PC-9 (cell line): ENCODE results near the gene SIM2. TPM values are rescaled to one million over a fixed set of nuclear protein-coding genes. Genes with fewer than 3 reads are reported as not detected.

Experiments
- BruUV-seq: library from RNA; stranded (reverse); fragments of 400-500 nt; replicated peaks from 2 replicates; lab custom pipeline; 2021; lab: Mats Ljungman, UMichigan
- CTCF ChIA-PET: fragments of 300-600 bp; sonication (Branson Sonifier 250); formaldehyde crosslinking; loops from one replicate; lab custom pipeline; 2022; ENCODE audit warnings: antibody characterized with exemption; lab: Charles Lee
- POLR2A ChIA-PET: fragments of 300-600 bp; sonication (Branson Sonifier 250); formaldehyde crosslinking; loops from one replicate; lab custom pipeline; 2022; ENCODE audit warnings: antibody characterized with exemption; ENCODE audit not compliant: unreplicated experiment; lab: Charles Lee
- DNase-seq, 2 experiments: peaks; one replicate each; pipeline versions ENCODE4 v3.0.0 to v3.0.0-alpha.2; 2015 to 2022; ENCODE audit warnings: mixed read lengths in 1 of 2
- H2AFZ ChIP-seq: fragments of 200-600 bp; sonication (generic); 2 replicates; pipeline ENCODE4 v1.8.1; 2017; ENCODE audit warnings: antibody characterized with exemption
- H3F3A ChIP-seq: fragments of 200-600 bp; sonication (generic); 2 replicates; pipeline ENCODE4 v1.8.1; 2017; ENCODE audit warnings: antibody characterized with exemption, mild to moderate bottlenecking, low read depth; ENCODE audit not compliant: insufficient read depth
- H3K27ac ChIP-seq: fragments of 200-600 bp; sonication (generic); 2 replicates; pipeline ENCODE4 v1.6.1; 2016; ENCODE audit warnings: mixed run types
- H3K27me3 ChIP-seq: fragments of 200-600 bp; sonication (generic); 2 replicates; pipeline ENCODE4 v1.6.1; 2016; ENCODE audit warnings: low read depth, mixed run types; ENCODE audit not compliant: insufficient read depth
- H3K36me3 ChIP-seq: fragments of 200-600 bp; sonication (generic); 2 replicates; pipeline ENCODE4 v1.6.1; 2016; ENCODE audit warnings: low read depth, mixed run types
- H3K4me1 ChIP-seq: fragments of 200-600 bp; sonication (generic); replicated peaks from 2 replicates; pipeline ENCODE4 v1.6.1; 2016; ENCODE audit warnings: mixed run types; ENCODE audit not compliant: insufficient read depth
- H3K4me2 ChIP-seq: fragments of 200-600 bp; sonication (generic); 2 replicates; pipeline ENCODE4 v1.6.1; 2017; ENCODE audit warnings: mixed run types
- H3K4me3 ChIP-seq: fragments of 200-600 bp; sonication (generic); 2 replicates; pipeline ENCODE4 v1.6.1; 2016; ENCODE audit warnings: mixed run types
- H3K79me2 ChIP-seq: fragments of 200-600 bp; sonication (generic); 2 replicates; pipeline ENCODE4 v1.6.1; 2017; ENCODE audit warnings: low read depth, mixed run types
- H3K9me2 ChIP-seq: fragments of 200-600 bp; sonication (generic); 2 replicates; pipeline ENCODE4 v1.8.1; 2017; ENCODE audit warnings: mild to moderate bottlenecking; ENCODE audit not compliant: insufficient read depth
- H3K9me3 ChIP-seq: fragments of 200-600 bp; sonication (generic); 2 replicates; pipeline ENCODE4 v1.8.1; 2016; ENCODE audit warnings: low read depth; ENCODE audit not compliant: insufficient read depth
- H4K20me1 ChIP-seq: fragments of 200-600 bp; sonication (generic); 2 replicates; pipeline ENCODE4 v1.8.1; 2017; ENCODE audit not compliant: insufficient read depth
- EZH2 ChIP-seq: fragments of 200-600 bp; sonication (generic); IDR thresholded peaks from 2 replicates; pipeline ENCODE4 v1.8.0; 2017; ENCODE audit warnings: antibody characterized with exemption, low read depth
- intact Hi-C: fragments of 100-400 bp; cut with micrococcal nuclease; formaldehyde crosslinking; loops from one replicate; pipeline ENCODE4 v1.10.0; 2022; ENCODE audit not compliant: unreplicated experiment
- total RNA-seq: library from RNA; stranded (reverse); gene quantifications from 2 replicates; pipeline ENCODE4 v1.2.3, GENCODE V29; 2021
- TF ChIP-seq, protein P1 (sequence below): fragments of 200-600 bp; sonication (generic); conservative IDR thresholded peaks from 2 replicates; pipeline ENCODE4 v1.6.1; 2017; ENCODE audit warnings: mixed run types, antibody characterized with exemption, mild to moderate bottlenecking, moderate library complexity

SIM2 gene
- total RNA-seq, 1 experiment from 2014 or later = 18.5 TPM

DNA sequence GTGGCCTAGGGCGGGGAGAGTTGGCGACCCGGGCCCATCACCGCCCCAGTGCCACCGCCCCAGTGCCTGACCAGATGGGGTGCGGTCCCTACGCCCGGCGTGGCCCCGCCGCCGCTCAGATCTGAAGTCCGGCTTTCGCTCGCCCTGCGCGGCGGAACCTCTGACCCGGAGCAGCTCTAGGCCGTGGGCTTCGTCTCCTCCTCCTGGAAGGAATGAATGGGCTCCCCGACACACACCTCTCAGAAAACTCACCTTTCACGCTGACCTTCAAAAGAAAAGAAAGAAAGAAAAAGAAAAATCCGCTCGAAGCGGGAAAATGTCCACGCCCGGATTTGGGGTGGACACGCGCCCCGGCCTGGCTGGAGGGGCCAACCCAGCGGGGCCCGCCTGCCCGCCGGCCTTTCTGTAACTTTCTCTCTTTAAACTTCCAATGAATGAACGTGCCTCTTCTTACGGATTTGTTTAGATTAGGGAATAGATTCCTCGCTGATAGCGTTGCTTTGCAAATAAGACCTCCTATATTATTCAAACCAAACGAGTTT lies 5.4 kb upstream of the SIM2 start:
- no peak overlapping the region for H3K27ac ChIP-seq
- CTCF ChIA-PET = interaction anchor here (0.7 kb wide), 1 partner anchor 1796 kb away, joined by 4 read pairs; no protein-coding TSS in a partner anchor

DNA sequence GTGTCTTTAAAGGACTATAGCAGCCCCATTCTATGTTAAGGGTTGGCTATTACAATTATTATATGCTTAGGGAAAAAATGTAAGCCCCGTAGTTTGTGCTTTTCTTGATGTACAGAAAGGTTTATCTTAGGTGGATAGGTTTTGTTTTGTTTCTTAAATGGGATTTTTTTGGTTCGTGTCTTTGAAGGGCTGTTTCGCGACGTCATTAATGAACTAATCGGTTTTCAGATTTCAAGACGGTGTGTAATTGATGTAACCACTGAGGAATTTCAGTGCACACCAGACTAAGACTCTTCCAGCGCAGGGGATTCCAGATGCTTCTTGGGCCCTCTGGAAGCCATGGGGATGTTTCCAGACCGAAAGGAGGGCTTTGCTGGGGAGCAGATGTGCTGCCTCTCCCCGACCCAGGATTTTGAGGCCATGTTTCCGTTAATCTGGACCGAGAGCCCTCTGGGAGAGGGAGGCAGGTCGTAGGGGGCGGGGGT lies 4.8 kb upstream of the SIM2 start:
- ChIA-PET POLR2A (no interaction called here), CTCF (no interaction called here)
- Histone ChIP-seq H3F3A (no peaks in the 10 kb centered on the region), H3K9me3 (no peaks in the 10 kb centered on the region), H3K36me3 (no peaks in the 10 kb centered on the region), H3K27me3 (no peaks in the 10 kb centered on the region), H3K79me2 (peaks cover 17% of the 10 kb centered on the region), H2AFZ (no peak overlapping the region), H3K4me1 (0 out of 2 replicates have a peak, but pooled peaks cover 4% of the 10 kb centered on the region), H3K9me2 (no peaks in the 10 kb centered on the region), H4K20me1 (no peaks in the 10 kb centered on the region), H3K4me3 (no peak overlapping the region), H3K4me2 (no peak overlapping the region), H3K27ac (no peak overlapping the region)
- no TSS peak for BruUV-seq
- intact Hi-C loops = no loop called here
- no peak for TF ChIP-seq EZH2
- no peak for DNase-seq

More for the DNA sequence above, 5.4 kb upstream of the SIM2 start:
- DNase-seq = no peak
- no peak for TF ChIP-seq EZH2
- TF ChIP-seq, protein P1, sequence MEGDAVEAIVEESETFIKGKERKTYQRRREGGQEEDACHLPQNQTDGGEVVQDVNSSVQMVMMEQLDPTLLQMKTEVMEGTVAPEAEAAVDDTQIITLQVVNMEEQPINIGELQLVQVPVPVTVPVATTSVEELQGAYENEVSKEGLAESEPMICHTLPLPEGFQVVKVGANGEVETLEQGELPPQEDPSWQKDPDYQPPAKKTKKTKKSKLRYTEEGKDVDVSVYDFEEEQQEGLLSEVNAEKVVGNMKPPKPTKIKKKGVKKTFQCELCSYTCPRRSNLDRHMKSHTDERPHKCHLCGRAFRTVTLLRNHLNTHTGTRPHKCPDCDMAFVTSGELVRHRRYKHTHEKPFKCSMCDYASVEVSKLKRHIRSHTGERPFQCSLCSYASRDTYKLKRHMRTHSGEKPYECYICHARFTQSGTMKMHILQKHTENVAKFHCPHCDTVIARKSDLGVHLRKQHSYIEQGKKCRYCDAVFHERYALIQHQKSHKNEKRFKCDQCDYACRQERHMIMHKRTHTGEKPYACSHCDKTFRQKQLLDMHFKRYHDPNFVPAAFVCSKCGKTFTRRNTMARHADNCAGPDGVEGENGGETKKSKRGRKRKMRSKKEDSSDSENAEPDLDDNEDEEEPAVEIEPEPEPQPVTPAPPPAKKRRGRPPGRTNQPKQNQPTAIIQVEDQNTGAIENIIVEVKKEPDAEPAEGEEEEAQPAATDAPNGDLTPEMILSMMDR = no peak
- Histone ChIP-seq H3K27me3 (no peaks in the 10 kb centered on the region), H3F3A (no peaks in the 10 kb centered on the region), H3K36me3 (no peaks in the 10 kb centered on the region), H3K4me2 (no peak overlapping the region), H4K20me1 (no peaks in the 10 kb centered on the region), H3K4me1 (0 out of 2 replicates have a peak, but pooled peaks cover 4% of the 10 kb centered on the region), H3K4me3 (no peak overlapping the region), H3K9me2 (no peaks in the 10 kb centered on the region), H3K79me2 (peaks cover 16% of the 10 kb centered on the region), H2AFZ (no peak overlapping the region), H3K9me3 (no peaks in the 10 kb centered on the region)
- no TSS peak for BruUV-seq
- POLR2A ChIA-PET = no interaction called here
- intact Hi-C loops = no loop called here

DNA sequence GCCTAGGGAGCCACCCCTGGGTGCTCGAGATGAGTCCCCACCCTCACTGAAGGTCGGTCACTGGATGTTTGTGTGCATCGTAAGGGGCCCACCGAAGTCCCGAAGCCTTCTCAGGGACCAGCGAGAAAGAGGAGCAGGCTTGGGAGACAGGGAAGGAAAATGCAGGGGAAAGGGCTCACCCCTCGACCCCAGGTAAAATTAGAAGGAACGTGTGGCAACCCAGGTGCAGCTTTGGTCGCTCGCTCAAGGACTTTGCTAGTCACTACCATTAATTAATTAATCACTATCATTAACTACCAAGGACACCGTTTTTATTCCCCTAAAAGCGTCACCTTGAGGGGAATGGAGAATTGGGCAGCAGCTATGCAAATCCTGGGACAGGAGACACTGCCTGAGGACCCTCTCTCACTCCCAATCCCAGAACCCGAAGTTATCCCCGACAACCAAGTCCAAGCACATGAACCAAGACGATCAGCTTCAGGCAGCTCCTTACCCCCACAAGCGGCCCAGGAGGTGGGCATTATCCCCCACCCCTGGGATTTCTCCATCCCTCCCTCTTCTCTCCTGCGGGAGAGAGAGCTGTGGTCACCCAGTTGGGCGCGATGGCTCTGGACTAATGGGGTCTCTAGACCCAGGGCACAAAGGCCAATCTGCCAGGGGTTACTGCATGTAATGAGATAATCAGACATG lies 4.2 kb upstream of the SIM2 start:
- CTCF ChIA-PET = no interaction called here
- POLR2A ChIA-PET = no interaction called here
- no peaks in the 10 kb centered on the region for H3F3A ChIP-seq
- H3K4me1 ChIP-seq = 0 out of 2 replicates have a peak, but pooled peaks cover 4% of the 10 kb centered on the region
- intact Hi-C loops = loop anchor here (5.0 kb wide), 1 partner anchor 52 kb away; no protein-coding TSS in a partner anchor
- no TSS peak for BruUV-seq
- TF ChIP-seq, protein P1 = no peak
- no peak overlapping the region for H3K4me2 ChIP-seq
- H3K4me3 ChIP-seq = no peak overlapping the region
- no peaks in the 10 kb centered on the region for H3K9me2 ChIP-seq
- DNase-seq = no peak
- H3K9me3 ChIP-seq = no peaks in the 10 kb centered on the region
- no peaks in the 10 kb centered on the region for H4K20me1 ChIP-seq
- no peak overlapping the region for H2AFZ ChIP-seq
- no peaks in the 10 kb centered on the region for H3K36me3 ChIP-seq
- no peaks in the 10 kb centered on the region for H3K27me3 ChIP-seq
- H3K79me2 ChIP-seq = peaks cover 23% of the 10 kb centered on the region
- no peak overlapping the region for H3K27ac ChIP-seq
